NCI-H524 treated with DMSO at 0.1 percent for 48 hours (cell line): ENCODE measurements around the gene KIAA1671.
"Not testable (repeated sequence)": the region's sequence is repeated elsewhere in the genome, so short reads cannot be mapped to it uniquely, and the experiment has no call there.

Source experiments
- DNase-seq: peaks from one replicate; lab custom pipeline; 2025; lab: John Stamatoyannopoulos, UW

The KIAA1671 gene

DNA sequence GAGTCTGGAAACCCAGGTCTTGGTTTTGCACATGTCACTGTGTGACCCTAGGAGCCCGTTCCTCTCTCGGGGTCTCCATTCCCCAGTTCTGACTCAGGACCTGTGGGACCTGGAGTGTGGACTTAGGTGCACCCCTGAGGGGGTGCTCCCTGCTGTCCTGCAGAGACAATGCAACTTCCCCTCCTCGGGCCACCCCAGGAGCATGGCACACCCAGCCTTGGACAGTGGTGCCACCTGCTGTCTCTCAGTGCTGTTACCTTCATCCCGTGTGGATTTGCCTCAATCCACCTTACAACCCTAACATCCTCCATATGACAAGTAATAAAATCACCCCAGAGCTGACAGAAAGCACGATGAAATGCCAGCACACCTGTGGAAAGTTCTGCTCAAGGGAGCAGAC is 219.6 kb downstream of the KIAA1671 start:
- DNase-seq = no peak

DNA sequence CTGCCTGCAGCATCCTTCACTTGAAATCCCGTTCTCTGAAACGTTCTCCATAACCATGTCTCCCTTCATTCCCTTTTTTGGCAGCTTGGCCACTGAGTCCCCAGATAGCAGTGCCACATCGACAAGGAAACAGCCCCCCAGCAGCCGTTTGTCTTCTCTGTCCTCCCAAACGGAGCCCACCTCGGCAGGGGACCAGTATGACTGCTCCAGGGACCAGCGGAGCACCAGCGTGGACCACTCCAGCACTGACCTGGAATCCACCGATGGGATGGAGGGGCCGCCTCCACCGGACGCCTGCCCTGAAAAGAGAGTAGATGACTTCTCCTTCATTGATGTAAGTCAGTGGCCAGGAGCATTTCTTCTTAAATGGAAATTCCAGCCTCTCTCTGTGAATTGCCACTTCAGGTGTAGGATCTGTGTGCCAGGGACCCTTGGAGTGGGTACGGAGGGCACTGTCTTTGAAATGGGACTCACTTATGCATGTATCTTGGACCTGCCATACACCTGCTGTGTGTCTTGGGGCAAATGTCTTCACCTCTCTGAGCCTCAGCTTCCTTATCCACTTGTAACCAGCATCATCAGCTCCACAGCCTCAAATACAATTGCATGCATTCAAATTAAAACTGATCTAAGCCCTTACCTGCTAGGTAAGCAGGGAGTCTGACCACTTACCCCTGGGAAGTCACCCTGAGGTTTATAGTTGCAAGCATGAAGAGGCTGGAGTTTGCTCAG is 221.8 kb downstream of the KIAA1671 start:
- DNase-seq = no peak

DNA sequence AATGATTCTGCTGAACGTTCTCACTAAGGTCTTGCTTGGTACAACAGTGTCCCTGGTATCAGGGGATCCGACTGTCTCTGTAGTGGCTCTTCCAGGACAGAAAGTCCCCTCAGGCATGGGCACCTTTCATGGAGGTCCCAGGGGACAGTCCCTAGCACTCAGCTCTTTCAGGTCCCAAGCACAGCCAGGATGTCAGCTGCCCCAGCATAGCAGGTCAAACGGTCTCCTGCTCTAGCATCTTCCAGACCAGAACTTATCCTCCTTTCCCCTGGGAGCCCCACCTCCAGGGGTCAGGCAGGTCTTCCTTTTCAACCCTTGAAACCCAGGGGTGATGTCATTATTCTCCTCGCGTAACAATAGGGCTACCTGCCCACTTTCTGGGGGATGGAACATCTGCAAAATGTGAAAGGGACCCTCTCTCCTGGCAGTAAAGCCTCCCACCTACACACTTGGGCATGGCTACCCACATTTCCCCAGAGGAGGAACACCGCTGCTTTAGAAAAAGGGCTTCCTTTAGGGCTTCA is 222.4 kb downstream of the KIAA1671 start:
- no peak for DNase-seq

DNA sequence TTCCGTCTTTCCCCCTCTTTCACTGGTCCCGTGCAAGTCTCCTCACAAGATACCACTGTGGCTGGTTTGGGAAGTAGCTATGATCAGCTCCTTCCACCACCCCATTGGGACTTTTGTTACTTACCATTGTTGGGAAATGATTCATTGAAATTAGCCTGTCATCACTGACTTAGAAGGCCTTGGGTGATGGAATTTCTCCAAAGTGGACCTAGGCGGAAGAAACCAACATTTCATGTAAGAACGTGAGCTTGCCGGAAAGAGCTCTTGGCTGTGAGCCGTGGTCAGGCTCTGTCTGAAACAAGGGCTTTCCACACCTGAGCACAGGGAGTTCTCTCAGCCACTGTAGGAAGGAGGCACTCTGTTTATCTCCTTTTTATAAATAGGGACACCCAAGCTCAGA is 223.7 kb downstream of the KIAA1671 start:
- DNase-seq = no peak

DNA sequence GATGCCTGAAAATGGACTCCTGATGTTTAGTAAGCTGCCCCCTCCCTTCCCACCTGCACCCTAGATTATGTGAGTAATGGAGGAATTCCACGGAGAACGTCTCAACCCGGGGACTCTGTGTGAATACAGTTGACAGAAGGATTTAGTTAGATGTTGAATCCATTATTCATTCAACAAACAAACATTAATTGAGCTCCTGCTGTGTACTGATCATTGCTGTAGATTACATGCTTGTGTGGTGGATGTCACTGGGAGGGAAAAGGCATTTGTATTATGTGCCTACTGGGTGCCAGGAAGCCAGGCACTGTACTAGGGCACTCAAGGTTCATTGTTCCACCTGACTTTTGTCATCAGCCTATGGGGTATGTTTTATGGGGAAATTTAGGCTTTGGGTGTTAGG is 224.3 kb downstream of the KIAA1671 start:
- no peak for DNase-seq

DNA sequence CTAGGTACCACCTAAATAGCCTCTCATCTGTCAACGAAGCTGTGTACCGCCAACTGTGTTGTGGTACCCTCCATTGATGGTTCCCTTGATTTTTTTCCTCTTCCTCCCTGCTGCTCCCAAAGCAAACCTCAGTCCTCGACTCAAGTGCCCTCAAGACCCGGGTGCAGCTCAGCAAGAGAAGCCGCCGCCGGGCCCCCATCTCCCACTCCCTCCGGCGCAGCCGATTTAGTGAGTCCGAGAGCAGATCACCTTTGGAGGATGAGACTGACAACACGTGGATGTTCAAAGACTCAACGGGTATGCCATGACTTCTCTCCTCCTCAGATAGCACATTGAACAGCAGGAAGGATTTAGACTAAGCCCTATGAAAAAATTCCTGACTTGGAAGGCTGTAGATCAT is 224.7 kb downstream of the KIAA1671 start:
- no peak for DNase-seq

DNA sequence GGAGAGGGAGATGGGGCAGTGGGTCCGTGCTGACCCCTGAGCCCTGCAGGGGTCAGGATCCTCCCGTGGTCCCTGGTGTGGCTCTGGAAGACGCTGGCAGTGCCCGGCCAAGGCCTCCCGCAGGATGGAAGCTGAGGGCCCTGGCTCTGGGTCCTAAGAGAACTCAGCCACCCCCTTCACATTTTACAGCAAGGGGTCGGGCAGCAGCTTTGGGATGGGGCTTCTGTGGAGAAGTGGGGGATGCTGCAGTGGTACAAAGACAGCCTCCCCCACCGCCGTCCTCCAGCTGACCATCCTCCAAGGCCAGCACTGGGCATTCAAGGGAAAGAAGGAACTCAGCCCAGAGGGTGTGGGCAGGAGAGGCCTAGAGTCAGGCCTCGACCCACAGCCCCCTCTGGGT is 225.4 kb downstream of the KIAA1671 start:
- no peak for DNase-seq

DNA sequence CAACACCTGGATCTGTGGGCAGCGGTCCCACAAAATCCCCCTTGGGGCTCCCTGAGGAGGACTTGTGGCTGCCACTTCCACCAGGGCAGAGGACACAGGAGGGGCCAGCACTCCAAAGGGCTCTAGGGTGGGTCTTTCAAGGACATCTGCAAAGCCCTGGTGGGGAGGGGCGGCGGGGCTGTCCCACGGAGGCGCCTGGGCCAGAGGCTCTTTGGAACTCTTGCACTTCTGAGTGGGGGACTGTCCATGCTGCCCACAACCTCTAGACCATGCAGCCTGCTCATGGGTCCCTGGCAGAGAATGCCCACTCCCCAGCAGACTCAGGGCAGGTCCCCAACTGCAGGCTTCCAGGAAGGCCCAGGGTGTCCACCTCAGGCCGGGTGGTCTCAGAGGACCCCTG is 225.8 kb downstream of the KIAA1671 start:
- DNase-seq = not testable (repeated sequence)

DNA sequence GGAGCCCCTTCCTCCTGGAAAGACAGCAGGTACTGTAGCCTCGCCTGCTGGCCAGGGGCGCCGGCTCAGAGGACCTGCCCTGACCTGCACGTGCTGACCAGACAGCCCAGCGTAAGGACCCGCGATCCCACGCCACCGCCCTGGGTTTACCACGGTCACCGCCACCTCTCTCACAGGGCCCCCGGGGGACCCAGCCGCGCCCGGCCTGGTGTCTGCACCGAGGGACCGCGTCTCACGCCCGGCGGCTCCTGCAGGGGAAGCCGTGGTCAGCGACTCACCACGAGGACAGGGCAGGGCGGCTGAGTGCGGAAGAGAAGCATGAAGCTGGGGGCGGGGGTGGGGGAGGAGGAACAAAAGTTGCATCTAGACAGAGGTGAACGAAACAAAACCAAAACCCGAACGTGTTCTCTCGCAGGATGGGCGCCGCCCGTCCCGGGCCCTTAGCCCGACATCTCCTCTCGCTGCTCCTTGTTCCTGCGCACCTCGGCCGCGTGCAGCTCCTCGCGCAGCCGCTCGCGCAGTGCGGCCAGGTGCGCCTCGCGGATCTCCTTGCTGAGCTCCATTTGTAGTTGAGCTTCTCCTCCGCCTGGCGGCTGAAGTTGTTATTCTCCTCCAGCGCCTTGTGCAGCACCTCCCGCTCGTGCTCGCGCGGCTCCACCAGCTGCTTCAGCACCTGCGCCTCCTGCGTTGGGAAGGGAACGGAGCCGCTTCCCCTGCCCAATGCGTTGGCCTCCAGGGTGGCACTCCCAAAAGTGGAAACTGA is 226.5 kb downstream of the KIAA1671 start:
- not testable (repeated sequence) for DNase-seq

DNA sequence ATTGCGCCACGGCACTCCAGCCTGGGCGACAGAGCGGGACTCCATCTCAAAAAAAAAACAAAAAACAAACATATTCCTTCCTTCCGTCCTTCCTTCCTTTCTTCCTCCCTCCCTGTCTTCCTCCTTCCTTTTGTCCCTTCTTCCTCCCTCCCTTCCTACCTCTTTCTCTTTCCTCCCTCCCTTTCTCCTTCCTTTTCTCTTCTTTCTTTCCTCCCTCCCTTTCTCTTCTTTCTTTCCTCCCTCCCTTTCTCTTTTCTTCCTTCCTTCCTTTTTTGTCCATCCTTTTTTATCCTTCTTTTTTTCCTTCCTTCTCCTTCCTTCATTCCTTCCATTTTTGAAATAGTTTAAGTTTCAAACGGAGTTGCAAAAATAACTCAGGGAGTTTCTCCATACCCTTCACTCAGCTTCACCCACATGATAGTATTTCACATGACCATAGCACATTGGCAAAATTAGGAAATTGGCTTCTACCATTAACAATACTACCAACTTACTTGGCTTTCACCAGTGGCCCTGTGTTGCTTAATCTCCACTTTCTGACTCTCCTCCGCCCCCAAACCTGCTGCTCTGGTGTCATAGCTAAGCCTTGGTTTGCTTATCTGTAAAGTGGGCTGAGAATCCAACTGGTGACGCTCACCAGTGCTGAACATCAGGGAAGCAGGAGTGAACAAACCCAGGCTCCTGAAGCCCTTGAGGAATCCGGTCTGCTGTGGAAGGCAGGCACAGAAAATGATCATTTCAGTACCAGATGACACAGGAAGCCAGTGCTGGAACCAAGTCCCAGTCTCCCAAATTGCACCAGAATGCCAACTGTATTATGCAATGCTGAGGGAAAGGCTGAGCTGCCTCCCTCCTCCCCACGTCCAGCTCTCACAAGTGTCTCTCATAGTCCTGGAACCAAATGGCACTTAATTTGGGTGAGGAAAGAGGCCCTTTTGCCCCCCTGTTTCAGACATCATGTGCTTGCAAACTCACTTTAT is 229.9 kb downstream of the KIAA1671 start:
- no peak for DNase-seq

DNA sequence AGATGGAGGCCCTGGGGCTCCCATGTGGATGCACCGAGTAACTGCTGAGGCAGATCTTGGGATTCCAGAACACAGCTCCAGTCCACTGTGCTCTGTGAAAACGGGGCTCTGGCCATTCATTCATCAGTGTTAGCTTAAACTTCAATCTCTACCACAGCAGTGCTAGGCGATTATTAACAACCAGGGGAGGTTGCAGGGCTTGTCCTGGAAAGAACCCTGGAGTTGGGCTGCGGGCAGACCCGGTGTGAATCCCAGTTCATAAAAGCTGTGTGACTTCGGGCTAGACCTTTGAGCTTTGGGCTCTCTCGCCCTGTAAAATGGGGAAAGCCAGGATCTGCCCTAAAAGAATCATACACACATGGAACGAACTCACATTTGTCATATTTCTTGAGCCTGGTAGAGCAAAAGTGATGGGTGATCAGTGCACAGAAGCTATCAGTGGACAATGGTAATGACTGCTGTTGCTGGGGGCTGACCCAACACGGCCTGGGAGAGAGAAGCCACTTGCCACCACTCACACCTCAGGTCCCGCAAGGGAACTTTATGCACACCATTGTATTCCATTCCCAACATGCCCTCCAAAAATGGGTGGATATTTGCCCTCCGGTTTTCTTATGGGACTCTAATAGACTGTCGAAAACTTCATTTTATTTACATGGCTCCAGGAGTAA is 231.6 kb downstream of the KIAA1671 start:
- DNase-seq = no peak

DNA sequence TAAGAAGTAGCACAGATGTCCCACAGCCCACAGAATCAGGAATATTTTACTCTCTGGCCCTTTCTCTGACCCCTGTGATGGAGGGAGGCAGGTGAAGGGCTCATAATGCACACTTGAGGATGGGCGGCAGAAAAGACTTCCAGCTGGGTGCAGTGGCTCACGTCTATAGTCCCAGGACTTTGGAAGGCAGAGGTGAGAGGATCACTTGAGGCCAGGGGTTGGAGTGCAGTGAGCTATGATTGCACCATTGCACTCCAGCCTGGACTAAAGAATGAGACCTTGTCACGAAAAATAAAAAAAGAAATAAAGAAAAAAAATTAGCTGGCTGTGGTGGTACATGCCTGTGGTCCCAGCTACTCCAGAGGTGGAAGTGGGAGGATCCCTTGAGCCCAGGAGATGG is 233.6 kb downstream of the KIAA1671 start:
- no peak for DNase-seq

DNA sequence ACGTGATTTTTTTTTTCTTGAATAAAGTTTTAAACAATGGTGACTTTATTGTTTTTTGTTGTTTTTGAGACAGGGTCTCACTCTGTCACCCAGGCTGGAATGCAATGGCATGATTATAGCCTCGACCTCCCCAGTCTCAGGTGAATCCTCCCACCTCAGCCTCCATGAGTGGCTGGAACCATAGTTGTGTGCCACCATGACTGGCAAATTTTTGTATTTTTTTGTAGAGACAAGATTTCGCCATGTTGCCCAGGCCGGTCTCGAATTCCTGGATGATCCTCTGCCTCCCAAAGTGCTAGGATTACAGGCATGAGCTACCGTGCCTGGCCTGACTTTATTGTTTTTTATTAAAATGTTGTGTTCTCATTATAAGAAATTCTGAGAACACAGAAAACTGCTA is 235.0 kb downstream of the KIAA1671 start:
- DNase-seq = no peak

DNA sequence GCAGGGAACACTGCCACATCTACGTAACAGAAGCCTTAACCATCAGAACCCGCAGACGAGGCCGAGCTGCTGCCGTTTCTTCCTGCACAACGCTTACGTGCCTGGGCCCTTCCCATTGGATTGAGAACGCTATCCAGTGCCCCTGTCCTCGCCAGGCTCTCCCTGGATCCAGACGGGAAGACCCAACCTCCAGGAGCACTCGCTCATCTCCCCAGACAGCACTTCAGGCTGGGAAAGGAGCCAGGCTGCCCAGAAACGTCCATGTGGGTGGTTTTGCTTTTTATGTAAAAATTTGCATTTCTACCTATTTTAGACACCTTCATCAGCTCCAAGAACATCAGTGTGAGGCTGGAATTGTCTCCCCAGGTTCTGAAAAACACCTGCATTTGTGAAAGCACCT is 239.9 kb downstream of the KIAA1671 start:
- no peak for DNase-seq

DNA sequence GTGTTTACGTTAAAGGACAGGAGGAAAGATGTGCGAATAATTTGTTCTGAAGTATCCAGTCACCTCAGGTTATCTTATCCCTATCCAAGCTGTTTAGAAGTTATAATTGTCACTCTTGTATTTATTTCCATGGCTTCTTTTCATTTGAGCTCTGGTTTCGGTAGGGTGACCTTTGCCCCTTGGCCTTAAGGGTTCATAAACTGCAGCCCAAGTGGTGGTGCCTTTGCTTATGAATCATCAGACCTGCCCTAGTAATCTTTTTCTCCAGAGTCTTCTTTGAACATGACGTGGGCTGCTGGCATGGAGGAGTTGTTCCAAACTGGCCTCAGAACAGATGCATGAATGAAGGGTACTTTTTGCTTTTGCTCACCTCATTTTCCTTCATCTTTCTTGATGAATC is 240.6 kb downstream of the KIAA1671 start:
- no peak for DNase-seq

DNA sequence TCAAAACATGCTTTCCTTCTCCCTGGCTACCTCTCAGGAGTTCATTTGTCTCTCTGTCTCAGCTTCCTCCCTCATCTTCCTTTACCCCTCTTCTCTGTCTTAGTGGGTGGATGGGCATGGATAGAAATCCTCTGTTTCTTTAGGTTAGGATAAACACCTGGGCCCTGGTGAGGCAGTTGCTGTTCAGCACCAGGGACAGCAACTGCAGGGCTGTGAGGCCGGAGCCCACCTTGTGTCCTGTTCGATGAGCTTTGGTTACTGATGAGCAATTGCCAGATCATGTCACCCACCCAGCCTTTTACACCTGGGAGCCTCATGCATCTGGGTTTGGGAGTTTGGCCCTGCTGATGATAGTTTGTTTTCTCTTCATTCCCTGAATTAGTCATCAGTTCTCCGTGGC is 241.0 kb downstream of the KIAA1671 start:
- DNase-seq = no peak

DNA sequence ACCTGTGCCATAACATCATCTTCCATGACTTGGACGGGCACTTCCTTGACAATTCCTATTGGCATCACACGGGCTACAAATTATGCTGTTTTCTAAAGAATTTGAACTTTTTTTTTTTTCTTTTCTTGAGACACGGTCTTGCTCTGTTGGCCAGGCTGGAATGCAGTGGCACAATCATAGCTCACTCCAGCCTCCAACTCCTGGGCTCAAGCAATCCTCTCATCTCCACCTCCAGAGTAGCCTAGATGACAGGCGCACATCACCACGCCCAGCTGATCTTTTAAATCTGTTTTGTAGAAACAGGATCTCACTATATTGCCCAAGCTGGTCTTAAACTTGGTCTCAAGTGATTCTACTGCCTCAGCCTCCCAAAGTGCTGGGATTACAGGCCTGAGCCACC is 243.8 kb downstream of the KIAA1671 start:
- no peak for DNase-seq

DNA sequence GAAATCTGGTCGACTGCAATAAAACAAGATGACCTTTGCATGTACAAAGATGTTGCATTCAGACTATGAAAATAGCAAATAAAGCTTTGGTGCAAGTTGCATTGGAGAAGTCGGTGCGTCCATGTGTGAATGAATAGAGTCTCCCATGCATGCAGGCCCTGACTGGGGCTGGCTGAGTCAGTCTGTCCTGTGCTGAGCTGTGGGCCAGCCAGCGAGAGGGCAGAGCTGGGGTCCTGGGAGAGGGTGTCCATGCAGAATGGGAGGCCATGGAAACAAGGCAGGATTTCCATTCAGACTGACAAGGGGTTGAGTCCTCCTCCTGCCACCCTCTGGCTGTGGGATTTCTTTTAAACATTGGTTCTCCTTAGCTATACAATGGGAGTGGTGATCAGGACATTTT is 244.8 kb downstream of the KIAA1671 start:
- DNase-seq = no peak

DNA sequence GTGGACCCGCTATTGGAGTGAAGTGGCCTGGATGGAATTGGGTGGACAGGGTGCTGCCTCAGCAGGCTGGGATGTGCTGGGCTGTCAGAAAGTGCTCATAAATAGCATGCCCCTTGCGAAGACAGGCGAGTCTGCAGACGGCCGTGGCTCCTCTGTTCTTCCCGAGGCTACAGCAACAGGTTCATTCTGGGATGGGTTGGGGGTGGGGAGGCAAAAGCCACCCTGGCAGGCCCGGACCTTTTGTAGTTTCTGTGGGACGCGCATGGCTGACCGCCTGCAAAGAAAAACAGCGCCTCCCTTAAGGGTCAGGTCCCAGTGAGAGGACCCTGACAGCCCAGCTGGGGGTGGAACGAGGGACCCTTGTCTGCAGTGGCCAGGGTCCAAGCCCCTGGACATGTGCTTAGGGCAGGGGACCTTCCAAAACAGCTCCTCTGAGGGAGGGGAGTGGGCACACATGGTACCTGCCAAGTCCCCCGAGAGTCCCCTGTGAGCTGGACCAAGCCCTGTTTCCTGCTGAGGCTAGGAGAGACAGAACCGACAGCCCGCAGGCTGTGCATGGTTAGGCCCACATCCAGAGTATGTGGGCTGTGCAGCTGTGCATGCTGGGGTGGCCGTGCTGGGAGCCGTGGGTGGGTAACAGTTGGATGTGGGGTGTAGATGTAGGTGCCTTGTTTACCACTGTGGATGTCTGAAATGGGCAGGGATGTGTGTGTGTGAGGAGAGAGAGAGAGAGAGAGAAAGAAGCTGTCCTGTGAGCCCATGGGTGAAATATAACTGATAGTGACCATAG is 247.4 kb downstream of the KIAA1671 start, which contains the start of gene CRYBB3:
Gene CRYBB3 (plus strand): TSS at position 128 of the 790 bp plus-strand sequence. CDS start 1,539 bp downstream, outside the sequence.
- DNase-seq = no peak

DNA sequence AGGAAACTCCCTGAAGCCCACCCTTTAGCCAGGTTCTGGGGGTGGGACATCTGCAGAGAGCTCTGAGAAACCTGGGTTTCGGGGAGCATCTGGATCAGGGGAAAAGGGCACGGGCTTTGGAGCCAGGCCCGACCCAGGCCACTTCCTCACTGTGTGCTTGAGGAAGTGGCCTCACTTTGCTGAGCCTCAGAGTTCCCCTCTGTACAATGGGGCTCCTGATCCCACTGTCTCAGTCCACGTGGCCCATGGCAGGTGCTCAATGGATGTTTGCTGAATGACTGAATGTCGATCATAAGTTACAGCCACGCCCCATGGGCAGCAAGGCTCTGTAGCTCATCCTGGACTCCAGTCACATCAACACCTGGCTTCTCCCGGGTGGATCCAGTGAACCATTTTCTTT is 248.5 kb downstream of the KIAA1671 start:
- DNase-seq = no peak
